GM13977 (cell line): ENCODE results near the gene JMJD7.

Experiments used
- DNase-seq: peaks from one replicate; pipeline ENCODE4 v3.0.0; 2012; ENCODE audit warnings: low spot score
- in situ Hi-C: fragments of 300-500 bp; cut with MboI; formaldehyde crosslinking; loops from one replicate; pipeline ENCODE4 v1.12.0; 2022; ENCODE audit warnings: low sequenced_read_pairs, low pct_unique_long_range_greater_than_20kb, mixed read lengths, inconsistent platforms; ENCODE audit not compliant: unreplicated experiment
- TF ChIP-seq, protein P1 (sequence below): IDR thresholded peaks from 2 replicates; pipeline ENCODE4 v1.5.1; 2012; ENCODE audit warnings: mild to moderate bottlenecking, control low read depth; ENCODE audit not compliant: insufficient read depth; ENCODE audit errors: extremely low read depth, missing control alignments

The JMJD7 gene

DNA sequence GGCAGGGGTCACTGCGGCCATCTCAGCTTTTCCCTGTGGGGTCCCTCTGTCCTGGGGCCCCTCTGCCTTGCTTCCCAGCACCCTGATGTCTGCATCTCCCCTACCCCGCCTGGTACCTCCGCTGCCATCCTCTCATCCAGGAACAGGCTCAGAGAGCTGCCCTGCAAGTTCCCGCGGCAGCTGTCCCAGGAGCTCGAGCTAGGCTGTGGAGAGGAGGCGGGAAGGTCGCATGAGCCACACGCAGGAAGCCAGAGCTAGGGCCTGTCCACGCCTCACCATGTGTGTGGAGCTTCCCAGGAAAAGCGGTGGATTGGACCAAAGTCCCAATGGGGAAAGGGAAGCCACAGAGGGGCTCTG lies 23.3 kb downstream of the JMJD7 start:
- TF ChIP-seq, protein P1, sequence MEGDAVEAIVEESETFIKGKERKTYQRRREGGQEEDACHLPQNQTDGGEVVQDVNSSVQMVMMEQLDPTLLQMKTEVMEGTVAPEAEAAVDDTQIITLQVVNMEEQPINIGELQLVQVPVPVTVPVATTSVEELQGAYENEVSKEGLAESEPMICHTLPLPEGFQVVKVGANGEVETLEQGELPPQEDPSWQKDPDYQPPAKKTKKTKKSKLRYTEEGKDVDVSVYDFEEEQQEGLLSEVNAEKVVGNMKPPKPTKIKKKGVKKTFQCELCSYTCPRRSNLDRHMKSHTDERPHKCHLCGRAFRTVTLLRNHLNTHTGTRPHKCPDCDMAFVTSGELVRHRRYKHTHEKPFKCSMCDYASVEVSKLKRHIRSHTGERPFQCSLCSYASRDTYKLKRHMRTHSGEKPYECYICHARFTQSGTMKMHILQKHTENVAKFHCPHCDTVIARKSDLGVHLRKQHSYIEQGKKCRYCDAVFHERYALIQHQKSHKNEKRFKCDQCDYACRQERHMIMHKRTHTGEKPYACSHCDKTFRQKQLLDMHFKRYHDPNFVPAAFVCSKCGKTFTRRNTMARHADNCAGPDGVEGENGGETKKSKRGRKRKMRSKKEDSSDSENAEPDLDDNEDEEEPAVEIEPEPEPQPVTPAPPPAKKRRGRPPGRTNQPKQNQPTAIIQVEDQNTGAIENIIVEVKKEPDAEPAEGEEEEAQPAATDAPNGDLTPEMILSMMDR: no peak
- in situ Hi-C loops: no loop called here

DNA sequence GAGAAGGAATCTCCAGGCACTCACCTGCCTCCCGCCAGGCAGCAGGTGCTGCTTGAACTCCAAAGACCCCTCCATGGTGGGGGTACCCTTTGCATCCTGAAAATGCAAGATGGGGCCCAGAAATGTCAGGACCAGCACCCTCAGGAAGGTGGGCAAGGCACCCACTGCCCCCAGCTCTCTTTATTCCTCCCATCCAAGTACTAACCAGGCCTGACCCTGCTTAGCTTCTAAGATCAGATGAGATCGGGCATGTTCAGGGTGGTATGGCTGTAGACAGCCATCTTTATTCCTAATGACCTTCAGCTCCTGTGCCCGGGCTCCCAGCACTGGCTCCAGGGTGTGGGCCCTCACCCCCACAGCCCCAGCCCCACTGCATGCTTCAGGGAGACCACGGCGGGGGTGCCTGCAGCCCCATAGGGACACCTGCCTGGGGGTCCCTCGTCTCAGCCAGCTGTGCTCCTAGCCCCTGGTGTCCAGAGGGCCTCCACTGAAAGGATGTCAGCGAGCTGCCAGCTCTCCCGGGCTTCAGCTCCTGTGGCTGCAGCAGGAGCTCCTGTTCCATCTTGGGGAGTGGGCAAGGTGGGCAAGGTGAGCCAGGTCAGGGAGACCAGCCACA lies 24.0 kb downstream of the JMJD7 start:
- TF ChIP-seq, protein P1: no peak
- DNase-seq: no peak
- in situ Hi-C loops: no loop called here

More for the DNA sequence above, 23.3 kb downstream of the JMJD7 start:
- no peak for DNase-seq

DNA sequence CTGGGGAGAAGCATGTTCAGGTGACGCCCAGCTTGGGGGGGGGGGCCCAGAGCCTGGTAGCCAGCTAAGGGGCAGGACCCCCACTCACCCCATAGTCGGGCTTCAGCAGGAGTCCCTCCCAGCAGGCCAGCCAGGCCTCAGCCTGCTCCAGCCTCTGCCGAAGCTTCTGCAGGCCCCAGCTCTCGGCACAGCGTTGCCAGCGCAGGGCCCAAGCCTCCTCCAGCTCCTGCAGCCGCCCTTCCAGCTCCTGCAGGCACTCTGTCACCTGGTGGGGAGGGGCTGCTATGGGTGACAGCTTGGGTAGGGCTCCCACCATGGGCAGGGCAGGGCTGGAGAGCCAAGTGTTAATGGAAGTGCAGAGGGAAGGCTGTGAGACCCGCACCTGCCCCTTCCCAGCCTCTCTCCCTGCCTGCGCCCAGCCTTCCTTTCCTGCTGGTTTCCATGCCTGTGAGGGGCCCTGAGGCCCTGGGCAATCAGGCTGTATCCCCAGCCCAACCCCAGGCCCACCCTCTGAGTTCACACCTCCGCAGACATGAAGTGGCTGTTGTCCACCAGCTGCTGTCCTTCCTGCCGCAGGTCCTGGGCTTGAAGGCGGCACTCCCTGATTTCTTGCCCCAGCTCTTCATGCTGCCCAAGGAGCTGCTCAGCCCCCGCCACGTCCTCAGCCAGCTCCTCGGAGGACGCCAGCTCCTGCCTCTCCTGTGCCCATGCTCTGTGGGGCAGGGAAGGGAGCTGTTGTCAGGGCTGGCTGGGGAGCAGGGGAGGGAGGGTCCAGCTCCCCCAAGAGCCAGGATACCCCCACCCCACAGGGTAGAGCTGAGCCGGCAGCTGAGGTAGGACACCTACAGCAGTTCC lies 25.1 kb downstream of the JMJD7 start:
- TF ChIP-seq, protein P1: no peak
- DNase-seq: no peak
- in situ Hi-C loops: no loop called here

DNA sequence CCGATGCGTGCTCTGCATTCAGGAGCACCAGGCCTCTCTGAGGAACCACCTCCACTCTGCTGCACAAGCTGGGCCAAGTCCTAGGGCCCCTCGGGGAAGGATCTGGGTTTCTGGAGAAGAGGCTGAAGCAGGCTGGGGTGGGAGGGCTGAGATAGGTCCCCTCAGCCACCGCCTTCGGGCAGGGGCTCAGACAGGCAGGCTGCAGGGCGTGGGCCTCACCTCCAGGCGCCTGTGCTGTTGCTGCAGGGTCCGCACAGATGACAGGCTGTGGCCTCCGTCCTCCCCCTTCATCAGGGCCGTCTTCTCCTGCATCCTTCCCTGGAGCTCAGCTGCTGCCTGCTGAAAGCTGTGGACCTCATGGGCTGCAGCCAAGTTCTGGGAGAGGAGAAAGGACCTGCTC lies 25.9 kb downstream of the JMJD7 start:
- in situ Hi-C loops: no loop called here
- DNase-seq: no peak
- TF ChIP-seq, protein P1: no peak

DNA sequence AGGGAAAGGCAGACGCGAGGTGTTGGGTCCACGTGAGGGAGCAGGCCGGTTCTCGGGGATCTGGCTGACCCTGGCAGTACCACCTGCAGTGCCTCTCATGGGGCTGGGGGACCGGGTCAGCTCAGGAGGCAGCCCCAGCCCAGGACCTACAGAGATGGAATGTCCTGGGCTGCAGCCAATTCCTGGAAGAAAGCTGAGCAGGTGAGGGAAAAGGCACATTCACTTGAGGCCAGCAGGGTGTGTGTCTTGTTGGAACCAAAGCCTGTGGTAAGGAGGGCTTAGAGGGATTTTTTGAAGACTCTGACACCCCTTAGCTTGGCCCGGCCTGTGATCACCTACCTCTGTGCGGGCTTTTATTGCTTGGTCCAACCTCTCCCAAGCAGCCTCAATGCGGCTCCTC lies 26.6 kb downstream of the JMJD7 start:
- no peak for DNase-seq
- TF ChIP-seq, protein P1: no peak
- in situ Hi-C loops: no loop called here

DNA sequence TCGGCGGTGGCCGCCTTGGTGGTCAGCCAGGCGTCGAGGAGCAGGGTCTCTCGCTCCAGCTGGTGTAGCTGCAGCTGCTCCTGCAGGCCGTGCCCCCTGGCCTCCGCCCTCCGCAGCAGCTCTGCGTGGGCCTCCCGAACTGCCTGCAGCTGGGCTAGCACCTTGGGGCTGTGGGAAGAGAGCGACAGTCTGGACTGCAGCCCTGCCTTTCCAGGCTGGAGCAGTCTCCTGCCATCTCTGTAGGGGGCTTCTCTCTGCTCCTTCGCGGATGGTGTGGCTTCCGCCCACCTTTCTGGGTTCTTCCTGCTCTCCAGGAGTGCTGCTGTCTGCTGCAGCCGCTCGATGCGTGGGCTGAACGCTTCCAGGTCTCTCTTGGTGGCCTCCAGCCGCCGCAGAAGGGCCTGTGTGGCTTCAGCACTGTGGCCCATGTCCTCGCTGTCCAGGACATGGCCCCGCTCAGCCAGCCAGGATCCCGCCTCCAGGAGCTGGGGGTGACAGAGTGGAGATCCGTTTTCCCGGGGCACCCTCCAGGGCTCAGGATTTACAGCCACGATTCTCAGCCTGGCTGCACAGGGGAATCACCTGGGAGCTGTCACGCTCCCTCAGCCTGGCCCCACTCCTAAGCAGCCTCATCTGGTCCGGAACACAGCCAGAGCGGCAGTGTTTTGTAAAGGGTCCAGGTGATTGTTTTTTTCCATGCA lies 27.5 kb downstream of the JMJD7 start:
- DNase-seq: no peak
- TF ChIP-seq, protein P1: no peak
- in situ Hi-C loops: no loop called here
